ENCODE measurements around the gene MAEA.

The MAEA gene

GRCh38 chr4:1244978-1245471 is 44.7 kb upstream of the MAEA start:
- Histone ChIP-seq H3K4me2 (ENCODE audit: low read length) (no peak overlapping the region), H3K79me2 (peaks cover 61% of the 10 kb centered on the region), H3K27ac (no peak overlapping the region), H3K4me3 (ENCODE audit: low read depth, low read length) (no peak overlapping the region), H3K36me3 (ENCODE audit: control insufficient read depth, insufficient read depth, low read length) (no peaks in the 10 kb centered on the region), H2AFZ (no peak overlapping the region), H3K27me3 (ENCODE audit: control insufficient read depth, insufficient read depth, low read length) (no peaks in the 10 kb centered on the region), H3K4me1 (peaks cover 3% of the 10 kb centered on the region), H3K9me3 (ENCODE audit: control insufficient read depth, low read length) (no peaks in the 10 kb centered on the region), H3K9ac (no peak overlapping the region)
- no peak for TF ChIP-seq CTCF (IDR thresholded peaks at IDR 0.05)

GRCh38 chr4:1245481-1246051 is 44.1 kb upstream of the MAEA start:
- no peaks in the 10 kb centered on the region for H3K27me3 ChIP-seq (ENCODE audit: control insufficient read depth, insufficient read depth, low read length)
- H3K4me1 ChIP-seq = peaks cover 3% of the 10 kb centered on the region

GRCh38 chr4:1246111-1246881 is 43.4 kb upstream of the MAEA start:
- no peaks in the 10 kb centered on the region for H3K9me3 ChIP-seq (ENCODE audit: control insufficient read depth, low read length)
- no peak overlapping the region for H3K4me3 ChIP-seq (ENCODE audit: low read depth, low read length)
- H3K36me3 ChIP-seq (ENCODE audit: control insufficient read depth, insufficient read depth, low read length) = no peaks in the 10 kb centered on the region
- TF ChIP-seq CTCF (IDR thresholded peaks at IDR 0.05) = no peak
- H3K4me2 ChIP-seq (ENCODE audit: low read length) = peak overlapping the region; percentile 8
- H3K27ac ChIP-seq = no peak overlapping the region
- no peak overlapping the region for H2AFZ ChIP-seq
- H3K4me1 ChIP-seq = peaks cover 3% of the 10 kb centered on the region
- H3K9ac ChIP-seq = no peak overlapping the region
- H3K27me3 ChIP-seq (ENCODE audit: control insufficient read depth, insufficient read depth, low read length) = no peaks in the 10 kb centered on the region
- peaks cover 55% of the 10 kb centered on the region for H3K79me2 ChIP-seq

More at GRCh38 chr4:1245481-1246051, 44.1 kb upstream of the MAEA start:
- H3K79me2 ChIP-seq = peaks cover 61% of the 10 kb centered on the region
- no peaks in the 10 kb centered on the region for H3K36me3 ChIP-seq (ENCODE audit: control insufficient read depth, insufficient read depth, low read length)
- H2AFZ ChIP-seq = no peak overlapping the region
- no peak overlapping the region for H3K27ac ChIP-seq
- no peaks in the 10 kb centered on the region for H3K9me3 ChIP-seq (ENCODE audit: control insufficient read depth, low read length)
- H3K4me3 ChIP-seq (ENCODE audit: low read depth, low read length) = no peak overlapping the region
- no peak overlapping the region for H3K4me2 ChIP-seq (ENCODE audit: low read length)
- TF ChIP-seq CTCF (IDR thresholded peaks at IDR 0.05) = no peak
- no peak overlapping the region for H3K9ac ChIP-seq

GRCh38 chr4:1246901-1247863 is 42.5 kb upstream of the MAEA start:
- H3K4me3 ChIP-seq (ENCODE audit: low read depth, low read length) = peak overlapping the region; percentile 75
- H3K4me2 ChIP-seq (ENCODE audit: low read length) = peak overlapping the region; percentile 96
- H3K79me2 ChIP-seq = peaks cover 50% of the 10 kb centered on the region
- H3K9ac ChIP-seq = no peak overlapping the region
- H3K4me1 ChIP-seq = peaks cover 3% of the 10 kb centered on the region
- H3K27ac ChIP-seq = peak overlapping the region; percentile 77
- no peaks in the 10 kb centered on the region for H3K27me3 ChIP-seq (ENCODE audit: control insufficient read depth, insufficient read depth, low read length)
- no peaks in the 10 kb centered on the region for H3K9me3 ChIP-seq (ENCODE audit: control insufficient read depth, low read length)
- H2AFZ ChIP-seq = peak overlapping the region; percentile 64
- H3K36me3 ChIP-seq (ENCODE audit: control insufficient read depth, insufficient read depth, low read length) = no peaks in the 10 kb centered on the region
- TF ChIP-seq CTCF (IDR thresholded peaks at IDR 0.05) = no peak
